B cell (primary cell): ENCODE data around the gene STAT5B. TPM values are rescaled to one million over a fixed set of nuclear protein-coding genes. Genes with fewer than 3 reads are reported as not detected.

Source experiments
- ATAC-seq: fragments of 200-7000 bp; cut with Tn5 transposase; one replicate; pipeline ENCODE4 v1.10.0; 2021; ENCODE audit warnings: low read depth, mild to moderate bottlenecking, moderate number of reproducible peaks, moderate library complexity
- CTCF ChIA-PET: fragments of 350-600 bp; sonication (Branson Sonifier 250); formaldehyde crosslinking; loops from one replicate; lab custom pipeline; 2021; ENCODE audit warnings: antibody characterized with exemption, inconsistent platforms; lab: Charles Lee
- POLR2A ChIA-PET: fragments of 350-600 bp; sonication (Branson Sonifier 250); formaldehyde crosslinking; loops from one replicate; lab custom pipeline; 2021; ENCODE audit warnings: antibody characterized with exemption; lab: Charles Lee
- DNase-seq: peaks from one replicate; pipeline ENCODE4 v3.0.0; 2013
- H2AFZ ChIP-seq: 2 replicates; pipeline ENCODE4 v1.6.1; 2012; ENCODE audit warnings: mild to moderate bottlenecking, low read depth, low read length; ENCODE audit not compliant: insufficient read depth, poor library complexity, severe bottlenecking
- H3K27ac ChIP-seq, 2 donors: 1 replicate in 1 of 2; 2 replicates in 1 of 2; pipeline ENCODE4 v1.5.1; 2012 to 2013; ENCODE audit warnings: low read length in 2 of 2, mild to moderate bottlenecking in 2 of 2, moderate library complexity in 1 of 2
- H3K27me3 ChIP-seq, 4 experiments: fragments of 200-600 bp in 1 of 4; sonication (generic) in 1 of 4; replicated peaks in 1 of 4; 1 replicate in 2 of 4; 2 replicates in 2 of 4; pipeline versions ENCODE4 v1.6.1 to v1.7.0; 2013 to 2016; ENCODE audit warnings: low read length in 3 of 4, mild to moderate bottlenecking in 2 of 4, mixed read lengths in 1 of 4, moderate library complexity in 1 of 4; ENCODE audit not compliant: insufficient read depth in 4 of 4, control insufficient read depth in 3 of 4; ENCODE audit errors: control extremely low read depth in 1 of 4
- H3K36me3 ChIP-seq, 2 experiments: replicated peaks in 1 of 2; 1 replicate in 1 of 2; 2 replicates in 1 of 2; pipeline versions ENCODE4 v1.6.1 to v1.7.1; 2013; ENCODE audit warnings: low read length in 1 of 2; ENCODE audit not compliant: insufficient read depth in 2 of 2, control insufficient read depth in 1 of 2; ENCODE audit errors: control extremely low read depth in 1 of 2, extremely low read depth in 1 of 2
- H3K4me1 ChIP-seq, 2 donors: fragments of 200-600 bp in 1 of 2; sonication (generic) in 1 of 2; 1 replicate in 1 of 2; 2 replicates in 1 of 2; pipeline versions ENCODE4 v1.5.1 to v1.6.1; 2013 to 2017; ENCODE audit warnings: low read length in 2 of 2; ENCODE audit not compliant: control insufficient read depth in 2 of 2, insufficient read depth in 2 of 2
- H3K4me2 ChIP-seq: replicated peaks from 2 replicates; pipeline ENCODE3; 2012; ENCODE audit warnings: mild to moderate bottlenecking, low read depth, low read length; ENCODE audit not compliant: poor library complexity, severe bottlenecking
- H3K4me3 ChIP-seq, 5 experiments: fragments of 200-600 bp in 1 of 5; sonication (generic) in 1 of 5; 1 replicate in 3 of 5; 2 replicates in 2 of 5; pipeline versions ENCODE4 v1.5.1 to v1.7.0; 2011 to 2016; ENCODE audit warnings: low read length in 4 of 5, mild to moderate bottlenecking in 4 of 5, low read depth in 2 of 5, control low read depth in 1 of 5, moderate library complexity in 1 of 5; ENCODE audit not compliant: insufficient read depth in 1 of 5; ENCODE audit errors: control extremely low read depth in 1 of 5, extremely low read depth in 1 of 5
- H3K79me2 ChIP-seq: fragments of 200-600 bp; sonication (generic); one replicate; pipeline ENCODE4 v1.6.0; 2016; ENCODE audit warnings: low read length; ENCODE audit not compliant: control insufficient read depth, insufficient read depth
- H3K9ac ChIP-seq: fragments of 200-600 bp; sonication (generic); 2 replicates; pipeline ENCODE4 v1.6.1; 2017; ENCODE audit warnings: mild to moderate bottlenecking, low read length, moderate library complexity
- H3K9me3 ChIP-seq, 3 donors: one replicate each; pipeline versions ENCODE4 v1.6.1 to v1.7.1; 2013; ENCODE audit warnings: low read length in 2 of 3; ENCODE audit not compliant: control insufficient read depth in 2 of 3, insufficient read depth in 1 of 3; ENCODE audit errors: control extremely low read depth in 1 of 3
- H4K20me1 ChIP-seq: 2 replicates; pipeline ENCODE4 v1.6.0; 2012; ENCODE audit warnings: mild to moderate bottlenecking, low read length; ENCODE audit not compliant: insufficient read depth, control insufficient read depth, poor library complexity, severe bottlenecking
- H3K27ac Mint-ChIP-seq: one replicate; pipeline ENCODE4 v1.8.0; 2021; ENCODE audit warnings: mixed read lengths
- H3K27me3 Mint-ChIP-seq: one replicate; pipeline ENCODE4 v1.8.0; 2021; ENCODE audit warnings: mixed read lengths
- H3K4me1 Mint-ChIP-seq: one replicate; pipeline ENCODE4 v1.8.0; 2021; ENCODE audit warnings: mixed read lengths
- H3K4me3 Mint-ChIP-seq: one replicate; pipeline ENCODE4 v1.8.0; 2021; ENCODE audit warnings: mixed read lengths
- H3K9me3 Mint-ChIP-seq: one replicate; pipeline ENCODE4 v1.8.0; 2022; ENCODE audit warnings: mixed read lengths; ENCODE audit not compliant: insufficient read depth
- CTCF ChIP-seq: fragments of 200-600 bp; IDR thresholded peaks from one replicate; pipeline ENCODE4 v1.8.0; 2022; ENCODE audit warnings: antibody characterized with exemption, mild to moderate bottlenecking
- EZH2 ChIP-seq: IDR thresholded peaks from 2 replicates; pipeline ENCODE4 v1.6.1; 2012; ENCODE audit warnings: borderline replicate concordance, low read depth, mild to moderate bottlenecking, moderate library complexity, low read length; ENCODE audit not compliant: insufficient read depth, poor library complexity, severe bottlenecking
- WGBS: methylation state at CpG from one replicate; pipeline ENCODE4 v1.1.5; 2013; ENCODE audit warnings: missing lambda C conversion rate; ENCODE audit not compliant: insufficient coverage; 5-methylcytosine and 5-hydroxymethylcytosine counted together
- intact Hi-C: fragments of 100-400 bp; cut with micrococcal nuclease; formaldehyde crosslinking; loops from one replicate; pipeline ENCODE4 v1.10.0; 2022
- polyA plus RNA-seq: library from polyadenylated mRNA; depleted of rRNA; stranded (reverse); fragments of >200 nt; gene quantifications from 2 replicates; pipeline ENCODE4 v1.2.3, GENCODE V29; 2012
- total RNA-seq, 2 donors: library from RNA; stranded (reverse); fragments of 120-200 nt in 1 of 2; gene quantifications; 1 replicate in 1 of 2; 2 replicates in 1 of 2; pipeline versions ENCODE4 v1.2.3 to v1.2.4, GENCODE V29; 2013 to 2022

STAT5B gene
- total and polyA plus RNA-seq, 2 donors (not counting 1 experiment from before 2014, with no cell fraction given): 70.0 to 103 TPM

DNA sequence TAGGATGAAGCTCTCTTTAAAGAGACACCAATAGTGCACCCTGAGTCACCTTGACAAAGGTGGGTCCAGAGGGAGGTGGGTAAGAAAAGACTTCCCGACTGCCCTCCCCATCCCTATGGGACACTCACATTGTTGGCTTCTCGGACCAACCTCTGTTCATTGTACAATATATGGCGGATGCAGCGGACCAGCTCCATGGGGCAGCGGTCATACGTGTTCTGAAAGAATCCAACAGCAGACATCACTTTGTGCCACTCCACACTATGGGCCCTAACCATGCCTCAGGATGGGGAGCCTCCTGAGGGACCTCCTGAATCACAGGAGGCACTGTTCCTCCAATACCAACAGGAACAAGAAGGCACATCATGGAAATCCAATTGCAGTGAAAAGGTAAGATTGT lies 51.5 kb downstream of the STAT5B start:
- Mint-ChIP-seq H3K4me1 (no peaks in the 10 kb centered on the region), H3K27ac (peak overlapping the region; percentile 37), H3K4me3 (no peak overlapping the region), H3K9me3 (no peaks in the 10 kb centered on the region), H3K27me3 (no peaks in the 10 kb centered on the region)
- ATAC-seq (no peak), DNase-seq (no peak)
- Histone ChIP-seq H3K4me1 (no peaks in the 10 kb centered on the region), H3K4me2 (no peak overlapping the region), H2AFZ (no peak overlapping the region), H3K27me3 (no peaks in the 10 kb centered on the region), H3K27ac (no peak overlapping the region), H4K20me1 (no peaks in the 10 kb centered on the region), H3K4me3 (no peak overlapping the region), H3K9ac (no peak overlapping the region), H3K79me2 (no peaks in the 10 kb centered on the region), H3K36me3 (peaks cover 20 to 45% of the 10 kb centered on the region in 2 experiments), H3K9me3 (no peaks in the 10 kb centered on the region)
- POLR2A ChIA-PET: no interaction called here
- intact Hi-C loops: loop anchor here (10.0 kb wide), 1 partner anchor 50 kb away; the partner anchor contains the start of gene STAT5B
- no peak for TF ChIP-seq CTCF
- TF ChIP-seq EZH2: no peak
- 100% methylated on average over 5 of the region's 6 CpGs for WGBS
- CTCF ChIA-PET: interaction anchor here (0.7 kb wide), 1 partner anchor 24 kb away, joined by 3 read pairs; no protein-coding TSS in a partner anchor

DNA sequence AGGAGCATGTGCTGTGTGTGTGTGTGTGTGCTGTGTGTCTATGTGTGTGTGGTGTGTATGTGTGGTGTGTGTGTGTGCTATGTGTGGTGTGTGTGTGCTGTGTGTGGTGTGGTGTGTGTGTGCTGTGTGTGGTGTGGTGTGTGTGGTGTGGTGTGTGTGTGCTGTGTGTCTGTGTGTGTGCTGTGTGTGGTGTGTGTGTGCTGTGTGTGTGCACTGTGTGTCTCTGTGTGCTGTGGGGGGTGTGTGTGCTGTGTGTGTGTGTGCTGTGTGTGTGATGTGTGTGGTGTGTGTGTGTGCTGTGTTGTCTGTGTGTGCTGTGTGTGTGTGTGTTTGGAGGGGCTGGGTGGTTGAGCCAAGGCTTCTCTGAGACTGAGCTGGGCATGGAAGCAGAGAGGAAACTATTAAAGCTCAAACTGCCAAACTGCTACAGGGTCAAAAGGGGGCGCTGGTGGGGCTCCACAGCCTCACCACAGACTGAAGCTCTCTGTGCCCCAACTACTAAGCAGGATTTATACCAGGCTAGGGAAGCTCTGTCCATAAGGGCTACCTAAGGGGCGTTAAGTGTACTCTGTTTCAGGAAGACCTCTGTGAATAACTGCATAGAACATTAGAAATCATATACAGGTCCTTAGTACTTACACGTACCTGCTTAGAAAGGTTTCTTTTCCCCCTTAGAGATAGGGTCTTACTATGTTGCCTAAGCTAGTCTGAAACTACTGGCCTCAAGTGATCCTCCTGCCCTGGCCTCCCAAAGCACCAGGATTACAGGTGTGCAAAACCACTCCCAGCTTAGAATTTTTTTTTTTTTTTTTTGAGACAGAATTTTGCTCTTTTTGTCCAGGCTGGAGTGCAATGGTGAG lies 54.1 kb downstream of the STAT5B start:
- Histone ChIP-seq H3K4me2 (no peak overlapping the region), H3K4me1 (no peaks in the 10 kb centered on the region), H3K27ac (no peak overlapping the region), H3K9me3 (no peaks in the 10 kb centered on the region), H3K79me2 (no peaks in the 10 kb centered on the region), H3K36me3 (peaks cover 16 to 50% of the 10 kb centered on the region in 2 experiments), H2AFZ (no peak overlapping the region), H4K20me1 (no peaks in the 10 kb centered on the region), H3K9ac (no peak overlapping the region), H3K27me3 (no peaks in the 10 kb centered on the region), H3K4me3 (no peak overlapping the region)
- intact Hi-C loops: loop anchor here (2.0 to 10.0 kb wide), 2 partner anchors 53 to 185 kb away; partner anchors contain the start of gene STAT5B
- WGBS: 0% methylated on average over 1 of the region's 3 CpGs
- DNase-seq (peak; percentile 65), ATAC-seq (peak; percentile 64)
- ChIA-PET POLR2A (interaction anchor here (0.6 to 1.0 kb wide), 3 partner anchors 52 to 90 kb away, joined by 4 to 7 read pairs (median 4); no protein-coding TSS in a partner anchor), CTCF (interaction anchor here (0.5 to 2.3 kb wide), 30 partner anchors 8 to 917 kb away, joined by 3 to 16 read pairs (median 5); partner anchors contain the start of genes GHDC, HCRT and STAT5A)
- Mint-ChIP-seq H3K9me3 (no peaks in the 10 kb centered on the region), H3K4me3 (no peak overlapping the region), H3K4me1 (no peaks in the 10 kb centered on the region), H3K27ac (no peak overlapping the region), H3K27me3 (no peaks in the 10 kb centered on the region)
- TF ChIP-seq EZH2 (no peak), CTCF (peak; percentile 66)
